Stimulated activated CD4-positive, alpha-beta T cell treated with anti-CD3 and anti-CD28 coated beads, Interleukin-4, amount 100 ng/mL, for 4 hours (primary cell): ENCODE data around the gene PPP1R18.
"Not testable (repeated sequence)": the region's sequence is repeated elsewhere in the genome, so short reads cannot be mapped to it uniquely, and the experiment has no call there.

ENCODE experiments used
- DNase-seq, 2 experiments: peaks; one replicate each; pipeline ENCODE4 v3.0.0-alpha.2; 2020

Gene PPP1R18

DNA sequence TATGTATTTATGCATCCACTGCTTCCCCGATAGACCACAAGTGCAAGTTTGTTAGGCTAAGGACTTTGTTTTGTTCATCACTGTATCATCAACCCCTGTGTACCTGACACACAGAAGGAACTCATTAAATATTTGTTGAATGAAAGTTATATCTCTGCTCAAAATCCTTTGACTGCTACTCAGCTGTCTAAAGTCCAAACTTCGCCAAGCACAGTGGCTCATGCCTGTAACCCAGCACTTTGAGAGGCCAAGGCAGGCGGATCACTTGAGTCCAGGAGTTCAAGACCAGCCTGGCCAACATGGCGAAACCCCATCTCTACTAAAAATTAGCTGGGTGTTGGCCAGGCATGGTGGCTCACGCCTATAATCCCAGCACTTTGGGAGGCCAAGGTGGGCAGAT is 28.5 kb downstream of the PPP1R18 start:
- not testable (repeated sequence) for DNase-seq

DNA sequence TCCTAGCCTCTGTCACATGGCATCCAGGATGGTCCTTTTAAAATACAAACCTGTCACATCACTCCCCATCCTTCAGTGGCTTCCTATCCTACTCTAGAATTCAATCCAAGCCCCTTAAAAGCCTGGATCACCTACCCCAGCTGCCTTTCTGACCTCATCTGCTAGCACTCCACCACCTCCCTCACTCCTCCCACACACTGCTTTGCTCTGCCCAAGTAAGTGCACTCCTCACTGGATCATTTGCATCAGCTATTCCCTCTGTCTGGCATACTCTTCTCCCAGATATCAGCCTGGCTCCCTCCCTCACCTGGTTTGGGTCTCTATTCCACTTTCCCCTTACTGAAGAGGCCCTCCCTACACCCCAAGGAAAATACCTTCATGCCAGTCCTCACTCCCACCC is 29.0 kb downstream of the PPP1R18 start:
- DNase-seq, result no peak

DNA sequence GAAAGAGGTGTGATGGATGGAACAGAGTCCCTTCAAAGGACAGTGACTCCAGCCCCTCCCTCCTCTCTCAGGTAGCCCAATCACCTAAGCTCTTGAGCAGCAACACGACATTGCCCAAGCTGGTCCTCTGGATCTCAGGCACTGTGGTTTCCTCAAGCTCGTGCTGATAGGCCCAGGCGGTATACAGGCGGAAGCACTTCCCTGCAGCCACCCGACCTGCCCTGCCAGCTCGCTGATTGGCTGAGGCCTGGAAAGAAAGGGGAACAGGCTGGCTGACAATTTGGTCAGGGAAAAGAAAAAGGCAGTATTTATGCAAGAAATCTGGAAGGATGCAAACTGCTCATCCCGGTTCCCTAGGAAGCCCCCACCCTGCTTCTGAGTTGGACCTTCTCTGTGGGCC is 29.9 kb downstream of the PPP1R18 start:
- no peak for DNase-seq

DNA sequence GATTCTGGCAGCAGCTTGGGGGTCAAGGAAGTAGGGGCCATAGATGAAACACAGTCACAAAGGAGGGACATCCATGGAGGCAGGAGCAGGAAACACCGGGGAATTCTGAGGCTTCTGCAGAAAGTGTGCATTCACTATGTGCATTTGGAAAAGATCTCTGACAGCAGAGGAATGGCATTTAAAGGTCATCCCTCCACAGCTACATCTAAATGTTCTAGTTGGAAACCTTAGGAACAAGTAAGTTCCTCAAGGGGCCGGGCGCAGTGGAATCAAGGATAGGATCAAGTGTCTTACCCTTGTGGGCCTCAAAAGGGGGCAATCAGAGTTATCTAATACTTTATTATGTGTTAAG is 30.7 kb downstream of the PPP1R18 start:
- DNase-seq, result no peak

DNA sequence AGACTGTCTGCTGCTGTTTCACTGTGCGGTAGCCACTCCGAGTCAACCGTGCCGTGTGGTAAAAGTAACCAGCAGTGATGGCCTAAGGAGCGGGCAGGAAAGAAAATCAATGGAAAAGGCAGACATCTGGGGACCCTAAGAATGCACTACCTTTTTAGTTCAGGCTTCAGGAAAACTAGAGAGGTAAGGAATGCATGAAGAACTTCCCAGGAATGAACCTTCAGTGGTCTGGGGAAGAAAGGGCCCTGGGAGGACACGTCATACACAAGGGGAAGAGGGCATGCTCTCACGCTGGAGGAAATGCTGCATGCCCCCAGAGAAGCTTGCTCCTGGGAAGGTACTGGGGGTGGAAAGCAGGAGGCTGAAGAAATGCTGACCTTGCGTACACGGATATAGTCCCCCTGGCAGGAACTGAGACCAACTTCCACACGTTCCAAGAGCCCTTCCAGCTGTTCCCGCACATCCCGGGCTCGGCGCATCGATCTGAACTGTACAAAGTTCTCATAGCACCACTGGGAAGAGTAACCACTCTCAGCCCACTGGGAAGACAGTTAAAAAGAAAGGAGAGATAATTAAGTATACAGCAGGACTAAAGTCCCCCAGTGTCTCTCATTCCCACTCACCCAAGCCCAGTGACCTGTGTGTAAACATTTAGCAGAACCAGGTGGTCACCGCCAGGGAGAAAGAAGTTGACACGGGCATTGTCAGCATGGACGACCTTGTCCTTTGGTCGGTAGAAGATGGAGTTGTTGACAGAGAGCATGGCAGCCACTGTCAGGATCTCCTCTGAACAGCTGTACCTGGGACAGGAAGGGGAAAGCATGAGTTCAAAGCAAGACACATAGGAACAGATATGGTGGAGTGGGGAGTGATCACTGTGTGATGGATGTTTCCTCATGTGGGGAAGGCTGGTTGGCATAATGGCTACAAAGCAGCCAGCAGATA is 31.4 kb downstream of the PPP1R18 start:
- DNase-seq, result no peak

DNA sequence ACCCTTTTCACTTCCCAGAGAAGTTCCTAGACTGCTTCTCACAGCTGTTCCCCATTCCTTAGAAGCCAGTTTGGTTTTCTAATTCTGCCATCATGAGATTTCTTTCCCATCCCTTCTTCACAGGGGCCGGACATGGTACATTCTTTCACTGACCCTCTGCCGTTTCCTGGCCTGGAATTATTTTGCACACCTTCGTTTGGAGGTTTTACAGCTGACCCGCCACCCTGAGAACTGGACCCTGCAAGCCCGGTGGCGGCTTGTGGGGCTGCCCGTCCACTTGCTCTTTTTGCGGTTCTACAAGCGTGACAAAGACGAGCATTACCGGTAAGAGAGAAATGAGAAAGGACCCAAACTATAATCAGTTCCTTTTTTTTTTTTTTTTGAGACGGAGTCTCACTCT is 35.3 kb downstream of the PPP1R18 start:
- no peak for DNase-seq

DNA sequence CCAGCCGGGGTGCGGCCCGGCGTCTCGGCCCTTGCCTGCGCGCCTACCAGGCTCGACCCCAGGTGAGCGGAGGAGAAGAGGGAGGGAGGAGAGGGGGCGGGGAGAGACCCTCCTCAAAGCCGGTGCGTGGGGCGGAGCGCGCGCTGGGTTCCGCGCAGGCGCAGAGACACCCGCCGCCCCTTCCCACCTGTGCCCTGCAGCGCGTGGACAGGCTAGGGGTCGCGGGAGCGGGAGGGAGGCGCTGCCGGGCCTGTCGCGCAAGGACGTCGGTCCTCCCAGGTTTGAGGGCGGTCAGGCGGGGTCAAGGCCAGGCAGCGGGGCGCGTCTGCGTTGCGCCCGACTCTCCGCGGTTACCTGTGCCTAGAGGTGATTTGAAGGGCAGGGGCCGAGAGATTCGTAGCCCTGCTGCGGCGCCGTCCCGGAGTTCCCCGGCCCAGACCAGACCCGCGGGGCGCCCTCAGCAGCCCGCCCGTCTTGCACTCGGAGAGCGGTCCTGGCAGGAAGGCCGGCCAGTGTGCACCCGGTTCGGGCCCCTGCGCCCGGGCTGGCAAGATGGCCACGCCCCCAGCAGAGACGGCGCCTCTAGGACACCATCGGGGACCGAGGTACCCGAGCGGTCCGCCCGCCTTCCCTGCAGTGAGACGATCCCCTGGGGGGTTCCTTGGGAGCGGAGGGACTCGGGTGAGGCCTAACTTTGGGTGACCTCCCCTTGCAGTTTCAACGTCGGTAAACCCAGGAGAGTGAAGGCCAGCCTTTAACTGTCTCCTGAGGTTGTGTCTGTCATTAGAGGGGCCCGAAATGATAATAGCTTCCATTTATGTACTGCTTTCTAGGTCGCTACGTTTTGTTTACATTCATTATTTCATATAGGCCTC is 39.0 kb downstream of the PPP1R18 start:
- DNase-seq, result peak; percentile 59 to 76

DNA sequence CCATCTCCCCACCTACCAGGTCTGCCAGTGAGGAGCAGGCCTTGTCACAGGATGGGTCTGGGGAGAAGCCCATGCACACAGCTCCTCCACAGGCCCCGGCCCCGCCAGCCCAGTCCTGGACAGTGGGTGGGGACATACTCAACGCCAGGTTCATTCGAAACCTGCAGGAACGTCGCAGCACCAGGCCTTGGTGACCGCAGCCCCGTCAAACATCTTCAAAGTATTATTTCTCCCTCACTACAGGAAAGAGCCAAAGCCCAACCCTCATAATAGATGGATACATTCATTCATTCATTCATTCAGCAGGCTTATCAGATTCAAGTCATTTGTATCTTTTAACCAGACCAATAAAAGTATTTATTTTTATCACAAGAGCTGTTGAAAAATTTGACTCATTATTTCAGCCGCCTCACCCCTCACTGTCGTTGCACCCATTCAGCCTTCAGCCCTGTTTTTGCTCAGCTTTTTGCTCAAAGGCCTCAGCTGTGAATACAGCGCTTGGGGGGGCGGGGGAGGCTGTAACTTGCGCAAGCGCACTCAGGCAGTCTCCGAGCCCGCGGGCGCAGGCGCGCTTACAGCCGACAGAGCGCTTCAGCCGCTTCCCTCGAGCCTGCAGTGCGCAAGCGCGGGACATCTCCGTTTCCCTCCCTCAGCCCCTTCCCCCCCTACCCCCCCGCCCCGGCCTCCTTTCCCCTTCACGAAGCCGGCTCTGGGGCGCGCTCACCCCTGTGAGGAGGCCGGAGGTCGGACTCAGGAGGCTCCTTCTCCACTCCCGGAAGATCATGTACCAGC is 39.8 kb downstream of the PPP1R18 start, which contains the start of gene C6orf136:
C6orf136 (plus strand) TSS at position 684 of the 792 bp plus-strand sequence; CDS start at position 783, 99 bp downstream.
- DNase-seq, result peak; percentile 90 to 95

DNA sequence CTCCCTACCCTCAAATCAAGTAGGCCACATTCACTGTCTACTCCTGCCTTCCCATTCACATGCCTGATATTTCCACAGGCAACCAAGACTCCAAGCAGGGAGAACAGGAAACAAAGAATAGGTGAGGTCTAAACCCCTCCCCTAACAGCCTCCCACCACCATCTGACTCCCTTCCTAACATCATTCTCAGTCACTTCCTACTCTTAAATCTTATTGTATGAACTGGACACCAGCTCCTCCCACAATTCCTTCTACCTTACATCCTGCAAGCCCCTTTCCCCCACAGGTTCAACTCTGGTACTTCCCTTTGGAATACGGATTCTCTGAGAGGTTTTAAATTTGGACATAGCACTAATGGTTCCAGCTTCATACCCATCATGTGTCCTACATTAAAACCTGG is 40.5 kb downstream of the PPP1R18 start:
- DNase-seq, result no peak

DNA sequence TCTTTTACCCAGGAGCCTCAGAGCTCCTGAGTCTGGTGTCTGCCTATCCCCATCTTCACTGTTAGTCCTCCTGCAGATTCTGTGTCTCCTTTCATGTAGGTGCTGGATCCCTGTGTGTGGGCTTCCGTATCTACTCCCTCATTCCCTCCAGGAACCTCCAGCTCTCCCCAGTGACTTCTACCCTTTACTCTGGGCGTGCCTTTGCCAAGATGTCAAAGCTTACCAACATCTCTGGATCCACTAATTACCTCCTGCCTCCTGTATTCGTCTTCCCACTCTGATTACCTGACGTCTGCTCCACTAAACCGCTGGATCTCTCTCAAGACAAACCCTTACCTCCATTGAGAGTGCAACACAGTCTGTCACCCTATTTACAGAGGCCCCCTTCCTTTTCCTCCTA is 41.7 kb downstream of the PPP1R18 start:
- no peak for DNase-seq

DNA sequence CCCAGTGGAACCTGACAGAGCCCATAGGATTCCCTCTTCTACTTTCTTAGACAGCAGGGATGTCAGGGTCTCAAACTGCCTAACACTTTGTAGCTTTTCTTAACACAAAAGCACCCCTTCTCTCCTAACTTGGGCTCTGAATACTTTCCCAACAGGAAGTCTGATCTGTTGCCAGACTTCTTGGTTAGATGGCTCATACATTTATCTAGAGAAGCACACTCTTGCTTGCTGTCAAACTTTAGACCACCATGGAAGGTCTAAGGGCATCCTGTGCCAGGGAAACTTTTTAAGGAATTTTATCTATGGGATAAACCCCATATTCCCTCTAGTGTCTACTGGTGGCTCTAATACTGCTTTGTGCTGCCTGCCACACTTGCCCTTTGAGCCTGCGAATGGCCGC is 42.8 kb downstream of the PPP1R18 start:
- DNase-seq, result no peak

DNA sequence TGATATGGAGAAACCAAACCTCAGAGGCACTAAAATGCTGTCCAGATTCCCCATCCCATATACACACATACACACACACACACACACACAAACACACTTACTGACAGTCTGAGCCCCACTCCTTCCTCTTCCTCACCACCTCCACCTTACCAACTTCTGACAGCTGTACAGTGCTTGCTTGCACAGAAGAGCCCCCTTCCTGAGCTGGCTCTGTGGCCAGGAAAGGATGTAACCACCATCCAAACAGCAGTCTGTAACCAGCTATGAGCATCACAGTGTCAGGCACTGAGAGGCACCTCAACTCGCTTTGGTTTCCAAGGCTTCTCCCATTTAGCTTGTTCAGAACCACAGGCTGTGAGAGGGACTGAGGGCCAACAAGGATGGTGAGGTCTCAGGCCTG is 45.4 kb downstream of the PPP1R18 start:
- no peak for DNase-seq

DNA sequence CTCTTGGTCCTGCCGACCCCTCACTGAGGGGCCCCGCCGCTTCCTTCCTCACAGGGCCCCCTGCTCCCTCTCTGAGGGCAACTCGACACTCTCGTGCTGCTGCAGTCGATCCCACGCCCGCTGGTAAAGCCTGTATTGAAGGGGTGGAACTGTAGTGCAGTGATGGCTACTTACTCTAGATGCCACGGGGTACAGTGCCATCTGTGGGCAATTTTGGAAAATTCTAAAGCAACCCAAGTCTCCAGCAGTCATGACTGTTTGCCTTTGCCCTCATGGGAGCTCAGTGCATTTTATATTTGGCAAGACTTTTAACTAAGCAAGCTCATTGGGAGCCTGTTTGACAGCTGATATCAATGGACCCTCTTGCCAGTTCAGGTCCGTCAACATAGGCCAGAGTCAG is 46.0 kb downstream of the PPP1R18 start:
- no peak for DNase-seq

DNA sequence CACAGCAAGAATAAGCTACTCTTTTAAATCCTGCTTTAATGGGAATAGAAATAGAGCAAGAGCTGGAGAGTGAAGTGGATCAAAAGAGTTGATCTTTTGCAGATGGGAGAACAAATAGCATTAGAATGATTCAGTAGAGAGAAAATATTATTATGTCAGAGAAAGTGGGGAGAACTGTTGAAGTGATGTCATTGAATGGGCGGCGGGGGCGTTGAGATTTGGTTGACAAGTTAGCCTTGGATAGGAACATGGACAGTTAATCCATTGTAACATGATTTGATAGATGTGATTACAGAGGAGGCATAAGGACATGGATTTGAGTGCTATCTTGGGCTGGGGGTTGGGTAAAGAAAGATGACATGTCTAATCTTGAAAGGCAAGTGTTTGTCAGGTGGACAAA is 50.6 kb downstream of the PPP1R18 start:
- no peak for DNase-seq

DNA sequence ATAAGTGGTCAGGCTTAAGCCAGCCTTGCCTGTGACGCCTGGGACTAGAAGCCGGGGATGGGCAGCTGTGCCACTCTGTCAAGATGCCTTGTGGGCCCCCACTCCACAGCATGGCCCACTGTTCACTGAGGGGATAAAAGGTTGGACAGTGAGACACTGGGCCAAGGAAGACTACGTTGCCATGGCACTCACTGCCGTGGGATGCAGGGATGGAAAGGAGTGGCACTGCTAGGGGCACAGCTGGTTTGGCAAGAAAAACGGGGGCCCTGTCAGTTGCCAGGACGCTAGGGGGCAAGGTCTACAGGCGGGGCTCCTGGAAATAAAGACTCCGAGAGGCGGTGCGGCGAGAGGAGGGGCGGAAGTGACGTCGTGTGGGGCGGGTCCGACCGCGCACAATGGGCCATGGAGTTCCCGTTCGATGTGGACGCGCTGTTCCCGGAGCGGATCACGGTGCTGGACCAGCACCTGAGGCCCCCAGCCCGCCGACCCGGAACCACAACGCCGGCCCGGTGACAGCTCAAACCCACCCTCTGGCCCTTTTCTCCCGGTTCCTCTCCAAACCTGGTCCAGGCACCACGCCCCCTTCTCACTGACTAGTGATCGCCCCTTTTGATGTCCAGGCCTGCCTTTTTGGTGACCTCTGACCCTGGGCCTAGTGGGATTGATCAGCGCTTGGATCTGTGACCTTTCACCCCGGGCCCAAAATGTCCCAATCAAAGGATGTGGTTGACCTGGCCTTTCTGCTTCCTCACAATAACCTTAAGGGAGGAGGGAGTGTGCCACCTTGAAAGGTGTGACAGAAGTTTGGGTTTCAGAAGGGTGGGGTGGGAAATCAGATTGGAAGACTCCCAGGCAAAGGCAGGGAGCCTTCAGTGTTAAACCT is 59.7 kb downstream of the PPP1R18 start, which contains the start of gene ATAT1:
ATAT1 (plus strand) TSS at position 391 of the 883 bp plus-strand sequence.
- DNase-seq, result peak; percentile 85 to 86
